ENCODE data around the gene ATP10A. TPM values are rescaled to one million over a fixed set of nuclear protein-coding genes. Genes with fewer than 3 reads are reported as not detected.

ATP10A gene
- total RNA-seq, 1 donor from 2014 or later, result not detected

DNA sequence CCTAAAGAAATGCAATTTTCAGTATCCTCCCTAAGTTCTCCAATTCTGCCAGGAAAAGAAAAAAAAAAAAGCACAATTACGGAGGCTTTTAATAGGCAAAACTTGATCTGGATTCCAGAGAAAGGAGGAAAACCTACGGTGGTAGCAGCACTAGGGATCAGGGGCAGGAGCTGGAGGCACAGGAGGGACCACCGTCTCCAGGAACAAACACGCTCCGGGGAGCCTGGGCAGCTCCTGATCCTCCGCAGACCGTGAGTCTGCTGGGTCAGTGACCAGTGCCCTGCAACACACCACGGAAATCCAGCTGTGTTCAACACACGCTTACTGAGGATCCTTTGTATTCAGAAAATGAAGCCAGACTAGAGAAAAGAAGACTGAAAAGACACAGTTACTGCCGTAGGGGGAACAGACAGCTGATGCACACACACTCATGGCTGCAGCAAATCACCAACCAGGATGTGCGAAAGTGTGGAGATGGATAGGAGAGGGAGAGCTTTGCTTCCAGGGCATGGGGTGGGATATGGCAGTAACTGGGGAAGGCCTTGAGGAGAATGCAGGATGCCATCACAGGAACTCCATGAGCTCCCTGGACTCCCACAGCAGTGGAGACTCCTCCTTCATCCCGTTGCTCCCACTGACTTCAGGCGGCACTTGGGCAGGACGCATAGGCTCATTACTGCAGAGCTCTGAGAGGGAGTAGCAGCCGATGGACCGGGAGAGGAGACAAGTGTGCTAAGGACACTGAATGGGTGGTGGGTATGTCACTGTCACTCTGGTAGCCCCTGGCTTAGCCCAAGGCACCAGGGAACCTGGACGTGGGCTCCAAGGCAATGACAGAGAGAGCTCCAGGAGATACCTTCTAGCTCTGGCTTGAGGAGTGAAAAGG lies 167.0 kb downstream of the ATP10A start:
- H3K27ac Mint-ChIP-seq (ENCODE audit: unreplicated experiment), result no peak overlapping the region
- TF ChIP-seq, protein P1, sequence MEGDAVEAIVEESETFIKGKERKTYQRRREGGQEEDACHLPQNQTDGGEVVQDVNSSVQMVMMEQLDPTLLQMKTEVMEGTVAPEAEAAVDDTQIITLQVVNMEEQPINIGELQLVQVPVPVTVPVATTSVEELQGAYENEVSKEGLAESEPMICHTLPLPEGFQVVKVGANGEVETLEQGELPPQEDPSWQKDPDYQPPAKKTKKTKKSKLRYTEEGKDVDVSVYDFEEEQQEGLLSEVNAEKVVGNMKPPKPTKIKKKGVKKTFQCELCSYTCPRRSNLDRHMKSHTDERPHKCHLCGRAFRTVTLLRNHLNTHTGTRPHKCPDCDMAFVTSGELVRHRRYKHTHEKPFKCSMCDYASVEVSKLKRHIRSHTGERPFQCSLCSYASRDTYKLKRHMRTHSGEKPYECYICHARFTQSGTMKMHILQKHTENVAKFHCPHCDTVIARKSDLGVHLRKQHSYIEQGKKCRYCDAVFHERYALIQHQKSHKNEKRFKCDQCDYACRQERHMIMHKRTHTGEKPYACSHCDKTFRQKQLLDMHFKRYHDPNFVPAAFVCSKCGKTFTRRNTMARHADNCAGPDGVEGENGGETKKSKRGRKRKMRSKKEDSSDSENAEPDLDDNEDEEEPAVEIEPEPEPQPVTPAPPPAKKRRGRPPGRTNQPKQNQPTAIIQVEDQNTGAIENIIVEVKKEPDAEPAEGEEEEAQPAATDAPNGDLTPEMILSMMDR (IDR thresholded peaks at IDR 0.05; ENCODE audit: partially characterized antibody, unreplicated experiment), result no peak
- H3K4me3 Mint-ChIP-seq (ENCODE audit: unreplicated experiment), result no peak overlapping the region
- DNase-seq, result no peak
- H3K9me3 Mint-ChIP-seq (ENCODE audit: unreplicated experiment), result no peaks in the 10 kb centered on the region
- H3K27me3 Mint-ChIP-seq (ENCODE audit: unreplicated experiment), result no peaks in the 10 kb centered on the region
- no peaks in the 10 kb centered on the region for H3K4me1 Mint-ChIP-seq (ENCODE audit: low read depth, unreplicated experiment)
- no peaks in the 10 kb centered on the region for H3K36me3 Mint-ChIP-seq (ENCODE audit: unreplicated experiment)

DNA sequence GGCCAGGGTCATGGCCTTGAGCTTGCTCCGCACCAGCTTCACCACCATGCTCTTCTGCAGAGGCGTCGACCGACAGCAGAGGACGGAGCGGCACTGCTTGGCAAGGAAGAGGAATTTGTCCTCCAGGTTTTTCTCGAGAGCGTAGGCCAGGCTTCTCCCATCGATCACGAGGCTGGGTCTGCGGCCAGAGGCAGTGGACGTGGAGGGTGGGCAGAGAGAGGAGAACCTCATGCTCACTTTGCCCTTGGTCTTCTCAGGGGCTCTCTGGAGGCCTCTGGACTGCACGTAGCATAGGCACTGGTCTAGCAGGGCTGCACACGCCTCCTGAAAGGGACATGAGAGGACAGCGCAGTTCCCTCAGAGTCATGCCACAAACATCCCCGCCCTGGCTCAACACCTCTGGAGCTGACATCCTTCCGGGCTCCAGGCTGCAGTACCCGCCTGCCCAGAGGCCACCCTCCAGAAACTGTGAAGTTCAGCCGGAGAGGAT lies 168.3 kb downstream of the ATP10A start:
- Mint-ChIP-seq H3K27ac (ENCODE audit: unreplicated experiment) (no peak overlapping the region), H3K9me3 (ENCODE audit: unreplicated experiment) (no peaks in the 10 kb centered on the region), H3K36me3 (ENCODE audit: unreplicated experiment) (no peaks in the 10 kb centered on the region), H3K27me3 (ENCODE audit: unreplicated experiment) (no peaks in the 10 kb centered on the region), H3K4me3 (ENCODE audit: unreplicated experiment) (no peak overlapping the region), H3K4me1 (ENCODE audit: low read depth, unreplicated experiment) (no peaks in the 10 kb centered on the region)
- TF ChIP-seq, protein P1 (IDR thresholded peaks at IDR 0.05; ENCODE audit: partially characterized antibody, unreplicated experiment), result no peak
- no peak for DNase-seq

DNA sequence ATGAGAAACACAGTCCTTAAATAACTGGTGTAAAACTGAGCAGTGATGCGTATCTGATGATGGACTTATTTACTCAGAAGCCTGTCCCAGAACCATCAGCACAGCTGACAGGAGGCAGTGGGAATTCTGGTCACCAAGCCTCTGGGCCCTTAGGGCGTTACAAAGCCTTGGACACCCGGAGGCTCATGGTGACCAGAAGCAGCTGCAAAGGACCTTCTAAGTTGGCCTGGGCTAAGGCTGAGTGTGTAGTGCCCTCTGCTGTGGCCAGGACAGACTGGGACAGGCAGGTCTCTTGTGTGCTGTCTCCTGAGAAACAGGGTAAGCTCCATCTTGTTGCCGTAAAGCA lies 168.9 kb downstream of the ATP10A start:
- Mint-ChIP-seq H3K4me3 (ENCODE audit: unreplicated experiment) (no peak overlapping the region), H3K36me3 (ENCODE audit: unreplicated experiment) (no peaks in the 10 kb centered on the region), H3K27ac (ENCODE audit: unreplicated experiment) (no peak overlapping the region), H3K4me1 (ENCODE audit: low read depth, unreplicated experiment) (no peaks in the 10 kb centered on the region), H3K27me3 (ENCODE audit: unreplicated experiment) (no peaks in the 10 kb centered on the region), H3K9me3 (ENCODE audit: unreplicated experiment) (no peaks in the 10 kb centered on the region)
- no peak for DNase-seq
- TF ChIP-seq, protein P1 (IDR thresholded peaks at IDR 0.05; ENCODE audit: partially characterized antibody, unreplicated experiment), result peak; percentile 6

DNA sequence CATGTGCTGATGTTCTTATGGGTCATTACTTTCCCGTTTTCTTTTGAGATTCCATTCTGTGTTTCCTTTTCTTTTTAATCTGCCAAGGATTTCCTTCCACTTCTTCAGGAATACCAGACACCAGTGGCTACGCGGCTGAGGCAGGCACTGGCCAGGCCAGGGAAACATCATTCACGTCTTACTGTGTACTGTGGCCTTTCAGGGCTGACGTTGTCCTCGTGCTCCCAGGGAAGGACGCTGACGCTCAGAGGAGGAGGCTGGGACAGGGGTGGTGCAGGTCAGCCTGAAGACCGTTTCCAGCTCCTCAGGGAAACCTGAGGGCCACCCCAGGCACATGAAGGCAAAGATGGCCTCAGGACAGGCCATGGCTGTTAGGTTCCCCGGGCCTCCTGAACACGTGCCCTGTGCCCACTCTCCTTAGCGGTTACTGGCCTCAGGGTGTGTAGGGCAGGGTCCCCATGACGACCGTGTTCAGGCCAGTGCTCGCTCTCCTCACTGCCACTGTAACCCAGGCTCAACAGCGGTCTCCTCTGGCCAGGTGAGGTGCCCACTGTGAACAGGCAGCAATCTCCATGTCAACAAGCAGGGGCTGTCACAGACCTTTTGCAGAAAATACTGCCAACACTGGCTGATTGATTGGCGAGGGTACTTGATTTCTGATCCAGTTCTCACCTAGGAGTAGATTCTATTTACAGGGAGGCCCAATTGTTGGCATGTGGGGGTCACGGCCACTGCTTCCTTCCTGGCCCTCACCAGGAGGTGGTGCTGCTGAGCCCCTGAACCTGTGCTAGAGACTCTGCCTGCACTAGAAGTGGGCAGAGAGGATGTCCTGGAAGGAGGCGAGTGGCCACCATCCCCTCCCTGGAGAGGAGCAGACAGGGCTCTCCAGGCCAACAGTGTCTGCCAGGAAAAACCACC lies 169.5 kb downstream of the ATP10A start:
- H3K27me3 Mint-ChIP-seq (ENCODE audit: unreplicated experiment), result no peaks in the 10 kb centered on the region

More for the DNA sequence above, 169.5 kb downstream of the ATP10A start:
- Mint-ChIP-seq H3K36me3 (ENCODE audit: unreplicated experiment) (no peaks in the 10 kb centered on the region), H3K4me3 (ENCODE audit: unreplicated experiment) (no peak overlapping the region), H3K9me3 (ENCODE audit: unreplicated experiment) (no peaks in the 10 kb centered on the region), H3K27ac (ENCODE audit: unreplicated experiment) (no peak overlapping the region), H3K4me1 (ENCODE audit: low read depth, unreplicated experiment) (no peaks in the 10 kb centered on the region)
- DNase-seq, result peak; percentile 74
- TF ChIP-seq, protein P1 (IDR thresholded peaks at IDR 0.05; ENCODE audit: partially characterized antibody, unreplicated experiment), result peak; percentile 66

Data from glutamatergic neuron (in vitro differentiated cells).